Esophagus squamous epithelium (tissue), 5 donors: ENCODE data around the gene CRYBG1. TPM values are rescaled to one million over a fixed set of nuclear protein-coding genes. Genes with fewer than 3 reads are reported as not detected.

Experiments
- DNase-seq: peaks from one replicate; lab custom pipeline; 2025; lab: John Stamatoyannopoulos, UW
- H3K27ac ChIP-seq, 4 donors: fragments of 200-600 bp; sonication (generic); one replicate each; pipeline ENCODE4 v1.5.1; 2016 to 2019; ENCODE audit warnings: mild to moderate bottlenecking in 1 of 4
- H3K27me3 ChIP-seq, 4 donors: fragments of 200-600 bp; sonication (generic); 1 replicate in 3 of 4; 2 replicates in 1 of 4; pipeline versions ENCODE4 v1.5.1 to v1.6.0; 2017 to 2021; ENCODE audit warnings: antibody characterized with exemption in 1 of 4
- H3K36me3 ChIP-seq, 3 donors: fragments of 200-600 bp; sonication (generic); one replicate each; pipeline ENCODE4 v1.5.1; 2016 to 2019
- H3K4me1 ChIP-seq, 3 donors: fragments of 200-600 bp; sonication (generic); one replicate each; pipeline ENCODE4 v1.5.1; 2017 to 2019
- H3K4me3 ChIP-seq, 4 donors: fragments of 200-600 bp; sonication (generic); 1 replicate in 3 of 4; 2 replicates in 1 of 4; pipeline ENCODE4 v1.5.1; 2016 to 2019; ENCODE audit warnings: mild to moderate bottlenecking in 2 of 4, moderate library complexity in 1 of 4
- H3K9me3 ChIP-seq, 3 donors: fragments of 200-600 bp; sonication (generic); one replicate each; pipeline ENCODE4 v1.5.1; 2016 to 2019
- POLR2A ChIP-seq, 4 donors: fragments of 450-650 bp; IDR thresholded peaks; one replicate each; pipeline ENCODE4 v1.6.1; 2017; ENCODE audit warnings: antibody characterized with exemption in 4 of 4, mild to moderate bottlenecking in 4 of 4, moderate library complexity in 3 of 4
- WGBS, 2 donors: methylation state at CpG; one replicate each; pipeline ENCODE4 v1.1.5; 2018; 5-methylcytosine and 5-hydroxymethylcytosine counted together
- intact Hi-C: fragments of 100-400 bp; cut with DNase I; formaldehyde crosslinking; loops from one replicate; pipeline ENCODE4 v1.15.0; 2022
- total RNA-seq, 4 donors: library from RNA; depleted of rRNA; stranded (reverse); fragments of >200 nt; gene quantifications; one replicate each; pipeline ENCODE4 v1.1.0, GENCODE V29; 2016
- TF ChIP-seq, protein P1 (sequence below), 6 experiments: fragments of 450-650 bp in 4 of 6; fragments of 200-600 bp in 2 of 6; sonication (generic) in 2 of 6; IDR thresholded peaks; one replicate each; pipeline ENCODE4 v1.5.1; 2016 to 2019; ENCODE audit warnings: antibody characterized with exemption in 6 of 6, mild to moderate bottlenecking in 4 of 6, moderate library complexity in 4 of 6
- donor health status: DM: yes; HTN: yes; CAD: no.

CRYBG1 gene
- total RNA-seq, 4 donors from 2014 or later: 119 to 185 (median 153) TPM

DNA sequence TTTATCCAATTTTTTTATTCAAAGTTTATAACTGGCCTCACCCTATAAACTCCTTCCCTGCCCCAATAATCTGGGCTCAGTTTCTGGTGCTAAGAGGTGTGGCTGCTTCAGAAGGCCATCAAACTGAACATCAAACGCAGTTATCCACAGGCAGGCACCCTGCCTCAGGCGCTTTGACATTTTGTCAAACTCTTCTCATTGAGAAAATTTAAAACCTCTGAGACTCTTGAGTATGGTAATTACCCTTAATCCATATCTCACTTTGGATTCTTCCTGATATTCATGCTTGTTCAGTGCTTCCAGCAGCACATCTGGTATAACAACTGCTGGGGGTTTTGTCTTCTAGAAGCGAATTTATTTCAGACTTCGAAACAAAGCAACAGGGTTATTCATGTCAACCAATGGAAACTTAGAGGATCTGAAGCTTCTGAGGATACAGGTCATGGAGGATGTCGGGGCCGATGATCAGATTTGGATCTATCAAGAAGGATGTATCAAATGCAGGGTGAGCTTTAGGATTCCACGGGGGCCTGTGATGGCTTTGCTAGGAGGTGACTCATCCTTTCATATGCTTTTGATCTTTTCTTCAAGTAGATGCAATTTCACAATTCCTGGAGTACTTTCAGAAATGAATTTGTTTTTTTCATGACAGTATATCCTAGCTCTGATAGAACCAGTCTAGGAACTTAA is 200.6 kb downstream of the CRYBG1 start:
- DNase-seq: no peak
- Histone ChIP-seq H3K27ac (peak overlapping the region; percentile 15 to 85 (median 74)), H3K27me3 (no peaks in the 10 kb centered on the region), H3K9me3 (no peaks in the 10 kb centered on the region), H3K36me3 (peaks cover 0 to 99% (median 4%) of the 10 kb centered on the region in 3 donors), H3K4me1 (peaks cover 0 to 52% (median 23%) of the 10 kb centered on the region in 3 donors), H3K4me3 (no peak overlapping the region)
- no peak for TF ChIP-seq POLR2A (IDR thresholded peaks at IDR 0.05)
- TF ChIP-seq, protein P1, sequence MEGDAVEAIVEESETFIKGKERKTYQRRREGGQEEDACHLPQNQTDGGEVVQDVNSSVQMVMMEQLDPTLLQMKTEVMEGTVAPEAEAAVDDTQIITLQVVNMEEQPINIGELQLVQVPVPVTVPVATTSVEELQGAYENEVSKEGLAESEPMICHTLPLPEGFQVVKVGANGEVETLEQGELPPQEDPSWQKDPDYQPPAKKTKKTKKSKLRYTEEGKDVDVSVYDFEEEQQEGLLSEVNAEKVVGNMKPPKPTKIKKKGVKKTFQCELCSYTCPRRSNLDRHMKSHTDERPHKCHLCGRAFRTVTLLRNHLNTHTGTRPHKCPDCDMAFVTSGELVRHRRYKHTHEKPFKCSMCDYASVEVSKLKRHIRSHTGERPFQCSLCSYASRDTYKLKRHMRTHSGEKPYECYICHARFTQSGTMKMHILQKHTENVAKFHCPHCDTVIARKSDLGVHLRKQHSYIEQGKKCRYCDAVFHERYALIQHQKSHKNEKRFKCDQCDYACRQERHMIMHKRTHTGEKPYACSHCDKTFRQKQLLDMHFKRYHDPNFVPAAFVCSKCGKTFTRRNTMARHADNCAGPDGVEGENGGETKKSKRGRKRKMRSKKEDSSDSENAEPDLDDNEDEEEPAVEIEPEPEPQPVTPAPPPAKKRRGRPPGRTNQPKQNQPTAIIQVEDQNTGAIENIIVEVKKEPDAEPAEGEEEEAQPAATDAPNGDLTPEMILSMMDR (IDR thresholded peaks at IDR 0.05): no peak
- WGBS, 2 donors: 31 to 69% methylated on average over 7 of the region's 7 CpGs
- intact Hi-C loops: no loop called here

- no peak for TF ChIP-seq POLR2A (IDR thresholded peaks at IDR 0.05)
- TF ChIP-seq, protein P1 (IDR thresholded peaks at IDR 0.05): no peak
- H3K36me3 ChIP-seq: peaks cover 0 to 96% (median 4%) of the 10 kb centered on the region in 3 donors
- WGBS, 2 donors: 25 to 31% methylated on average over 6 of the region's 6 CpGs
- intact Hi-C loops: no loop called here
- DNase-seq: no peak
- peaks cover 0 to 55% (median 23%) of the 10 kb centered on the region in 3 donors for H3K4me1 ChIP-seq
- no peak overlapping the region for H3K4me3 ChIP-seq
- no peaks in the 10 kb centered on the region for H3K9me3 ChIP-seq
- peak overlapping the region; percentile 50 to 85 (median 74) for H3K27ac ChIP-seq
- H3K27me3 ChIP-seq: no peaks in the 10 kb centered on the region
These were observed 201.3 kb downstream of the CRYBG1 start for GRCh38 chr6:106561686-106562405.

DNA sequence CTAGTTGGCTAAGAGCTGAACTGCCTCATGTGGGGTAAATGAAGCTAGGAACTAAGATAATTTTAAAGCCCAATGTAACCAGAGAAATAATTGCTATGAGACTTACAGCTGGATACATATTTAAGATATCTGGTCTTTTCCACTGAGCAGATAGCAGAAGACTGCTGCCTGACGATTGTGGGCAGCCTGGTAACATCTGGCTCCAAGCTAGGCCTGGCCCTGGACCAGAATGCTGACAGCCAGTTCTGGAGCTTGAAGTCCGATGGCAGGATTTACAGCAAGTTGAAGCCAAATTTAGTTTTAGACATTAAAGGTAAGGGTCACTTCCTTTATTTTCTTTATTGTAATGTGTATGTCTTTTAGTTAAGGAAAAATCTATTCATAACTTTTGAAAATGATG is 203.1 kb downstream of the CRYBG1 start:
- no peaks in the 10 kb centered on the region for H3K27me3 ChIP-seq
- intact Hi-C loops: no loop called here
- 34 to 61% methylated on average over 2 of the region's 2 CpGs for WGBS, 2 donors

GRCh38 chr6:106564476-106564875 is 204.0 kb downstream of the CRYBG1 start:
- H3K27me3 ChIP-seq: no peaks in the 10 kb centered on the region
- intact Hi-C loops: no loop called here
- no peak for DNase-seq

More for the DNA sequence above, 203.1 kb downstream of the CRYBG1 start:
- H3K9me3 ChIP-seq: no peaks in the 10 kb centered on the region
- H3K4me1 ChIP-seq: peaks cover 0 to 55% (median 23%) of the 10 kb centered on the region in 3 donors
- no peak overlapping the region for H3K4me3 ChIP-seq
- peaks cover 0 to 96% (median 4%) of the 10 kb centered on the region in 3 donors for H3K36me3 ChIP-seq
- H3K27ac ChIP-seq: peak overlapping the region in 3 of 4 donors; percentile 14 to 42 (median 27)
- TF ChIP-seq, protein P1 (IDR thresholded peaks at IDR 0.05): no peak
- no peak for DNase-seq

More at GRCh38 chr6:106564476-106564875, 204.0 kb downstream of the CRYBG1 start:
- TF ChIP-seq, protein P1 (IDR thresholded peaks at IDR 0.05): no peak
- no peak for TF ChIP-seq POLR2A (IDR thresholded peaks at IDR 0.05)
- Histone ChIP-seq H3K27ac (peak overlapping the region in 2 of 4 donors; percentile 14 to 27), H3K4me3 (no peak overlapping the region), H3K4me1 (peaks cover 0 to 53% (median 23%) of the 10 kb centered on the region in 3 donors), H3K9me3 (no peaks in the 10 kb centered on the region), H3K36me3 (peaks cover 7 to 96% (median 7%) of the 10 kb centered on the region in 3 donors)
- 68 to 84% methylated on average over 3 of the region's 4 CpGs for WGBS, 2 donors
